GM19025 (cell line): ENCODE measurements around the gene MAJIN.
"Not testable (repeated sequence)": the region's sequence is repeated elsewhere in the genome, so short reads cannot be mapped to it uniquely, and the experiment has no call there.

Experiments
- ATAC-seq: cut with Tn5 transposase; IDR thresholded peaks from one replicate; pipeline ENCODE4 v1.9.1; 2021; ENCODE audit warnings: mild to moderate bottlenecking, low read depth, moderate library complexity; ENCODE audit not compliant: unreplicated experiment

MAJIN gene

DNA sequence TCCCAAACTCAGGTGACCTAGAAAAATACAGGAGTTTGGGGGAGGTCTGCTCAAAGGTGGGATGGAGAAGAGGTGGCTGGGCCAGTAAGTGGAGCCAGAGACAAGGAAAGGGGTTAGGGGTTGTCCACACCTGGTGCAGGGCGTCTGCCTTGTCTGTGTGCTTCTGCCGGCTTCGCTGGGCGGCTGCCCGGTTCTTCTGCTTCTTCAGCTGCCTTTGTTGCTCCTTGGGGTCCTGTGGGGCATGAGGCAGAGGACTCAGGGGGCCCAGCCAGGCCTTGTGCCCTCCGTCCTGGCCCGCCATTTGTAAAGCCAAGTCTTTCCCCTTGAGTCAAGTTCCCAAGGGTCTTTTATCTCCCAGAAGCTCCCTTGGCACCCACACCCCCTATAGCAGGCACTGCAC lies 22.4 kb upstream of the MAJIN start:
- ATAC-seq: no peak

DNA sequence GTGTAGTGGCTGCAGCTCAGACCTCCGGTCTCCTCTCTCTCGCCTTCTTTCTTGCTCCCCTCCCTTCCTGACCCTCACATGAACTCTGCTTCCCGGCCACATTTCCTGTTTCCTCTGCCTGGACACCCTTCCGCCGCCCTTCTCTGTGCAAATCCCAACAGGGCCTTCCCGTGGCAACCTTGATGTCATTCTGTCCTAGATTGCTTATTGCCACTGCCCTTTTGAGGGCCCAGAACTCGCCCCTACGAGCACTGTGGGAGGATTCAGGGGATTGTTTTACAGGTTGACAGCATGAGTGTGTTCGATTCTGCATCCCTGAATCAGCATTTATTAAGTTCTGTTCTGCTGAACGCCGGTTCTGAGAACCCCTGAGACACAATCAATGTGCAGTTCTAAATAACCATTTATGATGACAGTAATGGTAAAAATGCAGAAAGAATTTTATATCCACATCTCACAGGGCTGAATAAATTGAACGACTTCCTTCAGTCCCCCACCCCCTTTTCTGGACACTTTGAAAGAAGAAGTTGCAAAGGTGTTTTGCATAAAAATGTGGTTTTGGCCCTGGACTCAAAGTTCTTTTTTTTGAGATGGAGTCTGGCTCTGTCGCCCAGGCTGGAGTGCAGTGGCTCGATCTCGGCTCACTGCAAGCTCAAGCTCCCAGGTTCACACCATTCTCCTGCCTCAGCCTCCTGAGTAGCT lies 18.5 kb upstream of the MAJIN start:
- no peak for ATAC-seq

DNA sequence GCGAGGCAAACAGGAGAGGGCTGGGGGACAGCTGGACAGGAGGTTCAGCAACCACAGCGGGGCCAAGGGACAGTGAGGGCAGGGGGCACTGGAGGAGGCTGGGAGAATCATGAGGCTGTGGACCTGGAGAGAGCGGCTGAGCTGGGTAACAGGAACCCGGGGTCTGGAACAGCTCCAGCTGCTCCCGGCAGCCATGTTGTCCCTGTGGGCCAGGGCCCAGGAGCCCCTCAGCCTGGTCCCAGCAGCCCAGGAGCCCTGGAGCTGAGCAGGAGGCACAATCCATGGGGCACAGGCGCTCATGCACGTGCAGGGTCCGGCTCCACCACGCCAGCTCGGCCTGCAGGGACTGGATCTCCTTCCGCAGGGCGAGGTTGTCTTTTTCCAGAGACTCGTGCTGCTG lies 17.5 kb upstream of the MAJIN start:
- ATAC-seq: no peak

DNA sequence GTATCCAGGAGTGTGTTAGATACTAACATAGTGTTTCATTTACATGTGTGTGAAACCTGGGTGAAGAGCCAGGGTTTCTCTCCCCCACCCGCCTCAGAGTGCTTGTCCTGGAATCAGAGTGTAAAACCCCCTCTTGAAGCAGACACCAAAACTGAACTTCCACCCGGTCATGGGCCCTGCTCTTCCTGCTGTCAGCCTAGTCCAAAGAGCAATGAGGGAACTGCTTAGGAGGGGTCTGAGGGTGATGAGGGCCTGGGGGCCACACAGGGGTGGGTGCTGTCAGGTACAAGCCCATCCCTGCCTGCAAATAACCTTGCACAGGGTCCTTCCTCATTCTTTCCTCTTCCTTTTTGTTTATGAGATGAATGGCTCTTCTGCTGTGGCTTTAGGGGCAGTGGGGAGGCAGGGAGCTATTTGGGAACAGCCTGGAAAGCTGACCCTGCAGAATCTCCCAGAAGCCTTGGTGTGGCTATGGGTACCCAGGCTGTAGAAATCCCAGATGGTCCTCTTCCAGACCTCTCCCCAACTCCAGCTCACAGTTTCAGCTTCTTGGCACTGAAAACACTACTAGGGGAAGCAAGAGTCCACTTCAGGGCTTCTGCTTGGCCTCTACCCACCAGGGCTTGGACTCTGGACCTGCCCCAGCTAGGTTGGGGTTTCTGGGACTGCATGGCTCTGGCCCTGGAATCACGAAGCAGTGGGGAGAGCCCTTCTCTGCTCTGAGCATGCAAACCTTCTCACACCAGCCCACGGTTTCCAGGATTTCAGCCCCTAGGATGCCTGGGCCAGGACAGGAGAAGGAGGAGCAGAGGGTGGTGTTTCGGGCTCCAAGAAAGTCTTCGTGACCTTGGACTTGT lies 16.3 kb upstream of the MAJIN start:
- ATAC-seq: no peak

DNA sequence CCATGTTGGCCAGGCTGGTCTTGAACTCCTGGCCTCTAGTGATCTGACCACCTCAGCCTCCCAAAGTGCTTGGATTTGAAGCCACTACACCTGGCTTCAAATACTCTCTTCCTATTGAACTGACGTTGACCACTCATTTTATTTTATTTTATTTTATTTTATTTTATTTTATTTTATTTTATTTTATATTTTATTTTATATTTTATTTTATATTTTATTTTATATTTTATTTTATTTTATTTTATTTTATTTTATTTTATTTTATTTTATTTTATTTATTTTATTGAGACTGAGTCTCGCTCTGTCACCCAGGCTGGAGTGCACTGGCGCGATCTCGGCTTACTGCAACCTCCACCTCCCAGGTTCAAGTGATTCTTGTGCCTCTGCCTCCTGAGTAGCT lies 11.4 kb upstream of the MAJIN start:
- not testable (repeated sequence) for ATAC-seq

DNA sequence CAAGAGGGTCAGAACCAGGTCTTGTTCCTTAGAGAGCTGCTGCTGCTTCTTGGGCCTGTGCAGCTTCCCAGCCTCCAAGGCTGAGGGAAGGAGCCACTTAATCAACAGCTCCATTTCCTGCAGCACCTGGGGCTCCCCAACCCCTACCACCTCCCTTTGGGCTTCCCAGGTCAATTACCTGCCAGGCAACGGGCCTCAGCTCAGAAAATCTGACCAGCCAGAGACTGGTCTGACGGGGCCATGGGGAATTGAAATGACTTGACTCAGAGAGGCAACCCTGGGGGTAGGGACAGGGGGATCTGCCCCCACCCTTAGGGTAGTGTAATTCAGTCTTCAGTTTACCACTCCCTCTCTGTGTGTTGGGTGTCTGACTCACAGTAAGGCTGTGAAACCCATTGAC lies 4.7 kb upstream of the MAJIN start:
- ATAC-seq: no peak

DNA sequence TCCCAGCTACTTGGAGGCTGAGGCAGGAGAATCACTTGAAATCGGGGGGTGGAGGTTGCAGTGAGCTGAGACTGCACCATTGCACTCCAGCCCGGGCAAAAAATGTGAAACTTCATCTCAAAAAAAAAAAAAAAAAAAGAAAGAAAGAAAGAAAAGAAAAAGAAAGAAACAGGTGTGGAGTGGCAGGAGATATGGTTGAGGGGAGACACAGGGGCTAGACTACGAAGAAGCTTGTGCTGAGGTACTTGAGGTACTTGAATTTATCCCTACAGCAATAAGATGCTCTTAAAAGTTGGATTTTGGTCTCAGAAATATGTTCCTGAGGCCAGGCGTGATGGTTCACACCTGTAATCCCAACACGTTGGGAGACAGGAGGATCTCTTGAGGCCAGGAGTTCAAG lies 2.2 kb upstream of the MAJIN start:
- ATAC-seq: no peak

DNA sequence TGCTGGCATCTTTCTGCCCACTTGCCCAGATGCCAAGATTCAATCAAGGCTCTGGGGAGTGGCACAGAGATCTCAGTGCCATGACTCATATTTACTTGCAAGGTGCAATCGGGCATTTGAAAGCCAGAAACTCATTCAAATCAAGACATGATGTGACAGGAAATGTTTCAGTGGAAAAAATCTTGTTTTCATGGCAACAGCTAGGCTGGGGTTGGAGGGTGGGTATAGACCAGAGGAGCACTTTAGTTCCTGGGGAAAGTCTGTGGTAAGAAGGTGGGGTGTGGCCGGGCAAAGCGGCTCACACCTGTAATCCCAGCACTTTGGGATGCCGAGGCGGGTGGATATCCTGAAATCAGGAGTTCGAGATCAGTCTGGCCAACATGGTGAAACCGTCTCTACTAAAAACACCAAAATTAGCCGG lies 1.2 kb downstream of the MAJIN start:
- ATAC-seq: no peak

DNA sequence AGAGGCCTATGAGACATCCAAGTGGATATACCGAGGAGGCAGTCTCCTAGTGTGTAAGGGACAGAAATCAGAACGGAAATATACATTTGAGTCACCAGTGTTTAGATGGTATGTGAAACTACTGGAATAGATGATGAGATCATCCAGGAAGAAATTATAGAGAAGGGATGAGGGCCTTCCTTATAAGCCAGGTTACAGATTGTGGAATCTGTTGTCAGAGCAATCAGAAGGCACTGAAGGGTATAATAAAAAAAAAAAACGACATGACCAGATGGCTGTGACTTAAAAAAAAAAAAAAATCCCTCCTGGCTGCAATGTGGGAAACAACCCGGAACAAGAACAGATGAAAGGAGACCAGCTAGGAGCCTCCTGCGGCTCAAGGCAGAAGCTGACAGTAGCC lies 2.7 kb downstream of the MAJIN start:
- ATAC-seq: no peak

DNA sequence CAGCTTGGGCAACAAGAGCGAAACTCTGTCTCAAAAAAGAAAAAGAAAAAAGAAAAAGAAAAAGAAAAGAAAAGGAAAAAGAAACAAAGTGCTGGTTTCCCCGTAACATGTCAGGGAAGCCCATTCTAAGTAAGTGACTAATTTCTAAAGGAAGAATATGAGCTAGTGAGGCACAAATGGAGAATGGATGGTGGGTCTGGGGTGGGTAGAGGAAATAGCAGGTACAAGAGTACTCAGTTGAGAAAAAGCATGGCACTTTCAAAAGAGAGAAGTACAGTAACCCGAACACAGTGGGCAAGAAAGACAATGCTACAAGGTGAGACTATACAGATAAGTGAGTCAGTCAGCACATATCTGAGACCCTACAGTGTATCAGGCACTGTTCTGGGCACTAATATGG lies 4.5 kb downstream of the MAJIN start:
- ATAC-seq: no peak

DNA sequence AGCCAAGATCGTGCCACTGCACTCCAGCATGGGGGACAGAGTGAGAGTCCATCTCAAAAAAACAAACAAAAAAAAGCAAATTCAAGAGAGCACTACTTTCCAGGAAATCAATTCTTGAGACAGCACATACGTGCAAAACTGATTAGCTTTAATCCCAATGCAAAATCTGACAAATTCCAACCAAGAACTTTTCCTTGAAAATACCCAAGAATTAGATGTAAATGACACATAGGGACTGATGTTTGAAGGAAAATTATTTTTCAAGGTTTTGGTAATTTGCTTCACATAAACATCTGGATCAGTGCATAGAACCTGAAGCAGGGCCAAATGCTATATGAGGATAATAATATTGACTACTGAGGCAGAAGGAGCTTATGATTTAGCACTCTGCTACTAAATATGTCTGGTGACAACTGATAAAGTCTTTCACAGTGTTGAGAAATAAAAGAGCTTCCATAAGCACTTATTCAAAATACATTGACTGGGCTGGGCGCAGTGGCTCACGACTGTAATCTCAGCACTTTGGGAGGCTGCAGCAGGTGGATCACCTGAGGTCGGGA lies 8.8 kb downstream of the MAJIN start:
- ATAC-seq: no peak

DNA sequence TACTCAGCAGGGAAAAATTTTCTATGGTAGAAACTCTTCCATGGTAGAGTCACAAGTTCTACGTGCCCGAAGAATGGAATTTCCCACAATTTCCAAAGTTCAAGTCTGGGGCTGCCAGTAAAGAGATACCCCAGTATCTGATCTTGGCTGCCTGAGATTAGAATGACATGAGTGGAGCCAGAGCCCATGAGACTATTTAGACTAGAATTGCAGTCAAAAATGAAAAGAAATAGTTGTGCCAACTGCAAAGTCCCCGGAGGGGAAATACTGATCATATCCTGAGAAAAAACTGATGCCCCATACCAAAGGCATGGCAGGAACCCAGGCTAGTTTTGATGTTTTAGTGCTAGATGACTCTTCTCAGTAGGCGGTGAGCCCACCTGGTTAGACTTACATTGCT lies 11.2 kb downstream of the MAJIN start:
- no peak for ATAC-seq

DNA sequence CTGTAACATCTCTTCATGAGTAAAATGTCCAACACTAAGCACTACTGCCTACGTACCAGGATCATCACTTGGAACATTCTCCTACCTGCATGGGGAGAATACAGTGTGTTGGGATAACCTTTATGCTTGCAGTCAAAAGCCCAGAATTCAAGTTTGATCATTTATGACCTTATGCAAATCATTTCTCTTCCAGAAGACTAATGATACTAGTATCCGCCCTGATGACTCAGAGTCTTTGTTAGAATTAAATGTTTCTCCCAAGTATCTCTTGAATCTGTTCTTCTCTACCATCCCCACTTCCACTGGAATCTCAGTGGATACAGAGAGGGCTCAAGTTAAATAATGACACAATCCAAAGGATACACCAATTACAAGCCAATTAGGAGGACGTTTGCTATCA lies 12.4 kb downstream of the MAJIN start:
- ATAC-seq: no peak

DNA sequence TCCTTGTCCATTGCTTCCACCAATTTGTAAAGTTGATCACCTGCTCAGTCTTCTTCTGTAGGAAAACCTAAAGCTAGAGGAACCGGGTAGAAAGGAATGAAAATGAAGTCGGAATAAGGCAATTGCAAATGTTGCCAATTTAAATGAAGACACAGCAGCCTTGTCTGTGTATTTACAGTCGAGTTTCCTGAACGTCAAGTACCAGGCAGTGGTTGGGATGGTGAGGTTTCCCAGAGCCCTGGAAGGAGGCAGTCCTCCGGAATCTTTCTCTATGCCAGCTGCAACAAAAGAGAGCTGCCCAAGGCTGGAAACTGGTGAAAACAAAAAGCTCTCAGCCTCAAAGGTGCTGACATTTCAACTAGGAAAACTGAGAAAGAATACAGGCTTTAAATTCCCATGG lies 17.7 kb downstream of the MAJIN start:
- no peak for ATAC-seq

DNA sequence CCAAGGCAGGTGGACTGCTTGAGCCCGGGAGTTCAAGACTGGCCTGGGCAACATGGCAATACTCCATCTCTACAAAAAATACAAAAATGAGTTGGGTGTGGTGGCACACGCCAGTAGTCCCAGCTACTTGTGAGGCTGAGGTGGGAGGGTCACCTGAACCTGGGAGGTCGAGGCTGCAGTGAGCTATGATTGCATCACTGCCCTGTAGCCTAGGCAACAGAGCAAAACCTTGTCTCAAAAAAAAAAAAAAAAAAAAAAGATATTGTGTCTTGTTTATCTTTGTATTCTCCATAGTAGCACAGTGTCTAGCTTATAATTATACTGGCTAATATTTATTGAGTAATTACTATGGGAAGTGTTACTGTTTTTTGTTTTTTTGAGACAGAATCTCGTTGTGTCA lies 20.4 kb downstream of the MAJIN start:
- ATAC-seq: no peak

DNA sequence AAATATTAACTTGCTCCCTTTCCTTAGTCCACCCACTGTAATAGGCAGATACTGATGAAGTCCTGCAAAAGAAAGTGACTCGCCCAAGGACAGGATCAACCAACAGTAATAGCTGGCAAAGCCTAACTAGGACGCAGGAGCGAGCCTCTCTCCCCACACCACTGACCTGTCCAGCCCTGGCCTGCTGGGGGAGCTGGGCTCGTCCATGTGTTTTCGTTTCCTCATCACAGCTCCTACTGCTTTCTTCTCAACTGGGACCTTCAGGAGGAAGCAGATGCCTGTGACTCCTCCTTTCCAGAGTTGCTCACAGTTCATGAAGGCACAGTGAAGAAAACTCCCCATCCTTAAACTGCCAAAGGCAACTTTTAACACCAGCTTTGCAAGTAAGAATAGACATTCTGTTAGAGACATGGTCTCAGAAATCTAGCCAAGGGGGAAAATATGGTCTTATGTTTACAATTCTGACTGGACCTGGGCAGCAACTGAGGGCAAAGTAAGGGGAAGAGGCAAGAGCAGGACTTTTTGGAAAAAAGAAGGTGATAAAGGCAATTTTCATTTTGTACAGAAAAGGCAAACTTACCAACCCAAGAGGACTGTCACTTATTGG lies 24.6 kb downstream of the MAJIN start:
- ATAC-seq: no peak

DNA sequence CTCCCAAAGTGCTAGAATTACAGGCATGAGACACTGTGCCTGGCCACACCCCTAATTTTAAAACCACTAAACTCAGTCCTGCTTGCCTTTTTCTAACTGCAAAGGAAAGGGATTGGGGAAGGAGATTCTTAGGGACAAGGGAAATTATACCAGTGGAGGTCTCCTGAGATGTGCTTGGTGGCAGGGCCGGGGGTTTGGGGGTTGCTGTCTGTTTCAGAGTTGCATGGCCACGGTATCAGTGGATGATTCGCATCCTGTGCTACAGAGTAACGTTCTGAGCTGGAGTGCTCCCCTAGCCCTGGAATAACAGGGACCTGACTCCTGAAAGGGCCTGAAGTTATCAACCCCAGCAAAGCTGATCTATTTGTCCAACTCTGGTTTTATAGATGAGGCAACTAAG lies 35.4 kb downstream of the MAJIN start:
- no peak for ATAC-seq

DNA sequence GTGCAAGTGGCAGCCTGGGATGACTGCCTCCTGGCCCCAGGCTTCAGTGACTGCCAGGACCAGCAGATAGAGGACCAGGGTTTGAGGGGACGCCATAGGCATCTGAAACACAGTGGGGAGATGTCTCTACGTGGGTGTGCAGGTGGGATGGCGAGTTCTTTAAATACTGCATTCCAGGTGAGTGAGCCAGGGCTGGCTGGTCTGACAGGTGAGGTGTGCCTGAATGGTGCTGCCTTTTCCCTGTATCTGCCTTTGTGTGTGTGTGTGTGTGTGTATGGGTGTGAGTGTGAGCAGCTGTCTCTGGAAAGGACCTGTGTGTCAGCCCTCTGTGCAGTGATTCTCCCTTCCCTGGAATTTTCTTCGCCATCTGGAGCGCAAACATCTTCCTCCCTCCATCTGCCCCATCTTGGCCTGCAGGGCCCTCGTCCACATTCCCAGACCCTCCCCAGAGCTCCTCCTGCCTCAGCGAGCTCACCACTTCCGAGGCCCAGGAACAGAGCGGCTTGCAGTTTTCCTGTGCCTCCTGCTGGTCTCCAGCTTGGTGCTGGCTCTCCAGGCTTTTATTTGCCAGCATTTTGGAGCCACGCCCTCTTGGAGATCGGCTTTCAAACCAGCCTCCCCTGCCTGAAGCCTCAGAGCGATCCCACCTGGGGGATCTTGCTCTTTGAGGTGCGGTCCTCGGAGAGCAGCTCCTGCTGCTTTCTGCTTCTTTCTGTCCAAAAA lies 36.4 kb downstream of the MAJIN start, which contains the start of gene GPHA2:
Gene GPHA2, minus strand, starts transcription at position 535 of the 723 bp plus-strand sequence. Its CDS starts 433 bp downstream, at position 102.
- ATAC-seq: no peak

DNA sequence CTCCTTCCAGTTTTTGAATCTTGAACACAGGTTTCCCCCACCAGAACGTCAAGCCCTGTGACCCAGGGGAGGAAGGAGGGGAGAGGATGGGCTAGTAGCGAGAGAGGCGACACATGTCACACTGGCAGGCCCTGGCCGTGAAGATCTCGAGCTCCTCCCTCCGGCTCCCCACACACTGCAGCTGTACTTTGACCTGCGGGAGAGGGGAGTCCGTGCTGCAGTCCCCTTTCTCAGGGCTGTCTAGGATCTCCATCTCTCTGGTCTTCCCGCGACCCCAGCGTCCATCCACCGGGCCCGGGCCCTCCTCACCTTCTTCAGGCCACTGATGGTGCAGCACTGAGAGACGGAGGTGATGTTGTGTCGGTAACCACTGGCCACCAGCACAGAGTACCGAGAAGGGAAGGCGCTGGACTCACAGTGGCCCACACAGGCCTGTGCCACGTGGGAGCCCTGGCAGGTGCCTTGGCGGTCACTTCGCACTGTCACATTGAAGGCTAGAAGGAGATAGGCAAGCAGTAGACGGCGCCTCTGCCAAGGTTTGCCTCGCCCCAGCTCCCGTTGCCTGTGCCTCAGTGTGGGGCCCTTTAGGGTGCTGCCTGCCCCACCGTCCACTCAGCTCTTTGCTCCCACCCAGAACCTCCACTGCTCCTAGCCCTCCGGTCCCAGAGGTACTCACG lies 37.1 kb downstream of the MAJIN start:
- no peak for ATAC-seq
